ENCODE results near the gene MEX3A. TPM values are rescaled to one million over a fixed set of nuclear protein-coding genes. Genes with fewer than 3 reads are reported as not detected.
"Not testable (repeated sequence)": the region's sequence is repeated elsewhere in the genome, so short reads cannot be mapped to it uniquely, and the experiment has no call there.

Gene MEX3A
- polyA plus RNA-seq, 1 experiment, result 11.8 TPM

DNA sequence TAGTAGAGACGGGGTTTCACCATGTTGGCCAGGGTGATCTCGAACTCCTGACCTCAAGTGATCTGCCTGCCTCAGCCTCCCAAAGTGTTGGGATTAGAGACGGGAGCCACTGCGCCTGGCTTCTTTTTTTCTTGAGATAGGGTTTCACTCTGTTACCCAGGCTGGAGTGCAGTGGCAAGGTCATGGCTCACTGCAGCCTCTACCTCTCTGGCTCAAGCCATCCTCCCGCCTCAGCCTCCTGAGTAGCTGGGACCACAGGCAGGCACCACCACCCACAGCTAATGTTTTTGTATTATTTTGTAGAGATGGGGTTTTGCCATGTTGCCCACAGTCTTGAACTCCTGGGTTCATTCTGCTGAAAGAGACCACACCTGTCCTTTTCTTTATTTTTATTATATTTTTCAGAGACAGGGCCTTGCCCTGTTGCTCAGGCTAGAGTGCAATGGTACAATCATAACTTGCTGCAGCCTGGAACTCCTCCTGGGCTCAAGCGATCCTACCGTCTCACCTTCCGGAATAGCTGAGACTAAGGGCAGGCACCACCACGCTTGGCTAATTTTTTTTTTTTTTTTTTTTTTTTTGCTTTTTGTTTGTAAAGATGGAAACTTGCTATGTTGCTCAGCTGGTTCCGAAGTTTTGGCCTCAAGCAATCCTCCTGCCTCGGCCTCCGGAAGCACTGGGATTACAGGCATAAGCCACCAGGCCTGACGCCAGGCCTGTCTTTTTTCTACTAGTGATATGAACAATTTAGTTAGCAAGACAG is 35.3 kb upstream of the MEX3A start:
- POLR2A ChIA-PET, result interaction anchor here (0.6 to 0.9 kb wide), 2 partner anchors 9 to 102 kb away, joined by 3 read pairs; no protein-coding TSS in a partner anchor
- H3K27ac ChIP-seq (ENCODE audit: low read depth, low read length), result no peak overlapping the region
- DNase-seq (ENCODE audit: low read depth, low spot score), result no peak
- H3K27me3 ChIP-seq (ENCODE audit: control insufficient read depth, insufficient read depth, low read length), result no peaks in the 10 kb centered on the region
- TF ChIP-seq, protein P1, sequence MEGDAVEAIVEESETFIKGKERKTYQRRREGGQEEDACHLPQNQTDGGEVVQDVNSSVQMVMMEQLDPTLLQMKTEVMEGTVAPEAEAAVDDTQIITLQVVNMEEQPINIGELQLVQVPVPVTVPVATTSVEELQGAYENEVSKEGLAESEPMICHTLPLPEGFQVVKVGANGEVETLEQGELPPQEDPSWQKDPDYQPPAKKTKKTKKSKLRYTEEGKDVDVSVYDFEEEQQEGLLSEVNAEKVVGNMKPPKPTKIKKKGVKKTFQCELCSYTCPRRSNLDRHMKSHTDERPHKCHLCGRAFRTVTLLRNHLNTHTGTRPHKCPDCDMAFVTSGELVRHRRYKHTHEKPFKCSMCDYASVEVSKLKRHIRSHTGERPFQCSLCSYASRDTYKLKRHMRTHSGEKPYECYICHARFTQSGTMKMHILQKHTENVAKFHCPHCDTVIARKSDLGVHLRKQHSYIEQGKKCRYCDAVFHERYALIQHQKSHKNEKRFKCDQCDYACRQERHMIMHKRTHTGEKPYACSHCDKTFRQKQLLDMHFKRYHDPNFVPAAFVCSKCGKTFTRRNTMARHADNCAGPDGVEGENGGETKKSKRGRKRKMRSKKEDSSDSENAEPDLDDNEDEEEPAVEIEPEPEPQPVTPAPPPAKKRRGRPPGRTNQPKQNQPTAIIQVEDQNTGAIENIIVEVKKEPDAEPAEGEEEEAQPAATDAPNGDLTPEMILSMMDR (IDR thresholded peaks at IDR 0.05; ENCODE audit: low read depth, low read length), result no peak
- peaks cover 4% of the 10 kb centered on the region; the same call in 1 of the 2 replicates for H3K9me3 ChIP-seq (ENCODE audit: control insufficient read depth, insufficient read depth, low read length)
- CTCF ChIA-PET, result interaction anchor here (32.7 kb wide), 1 partner anchor 20 kb away, joined by 682 read pairs; no protein-coding TSS in a partner anchor
- H3K4me3 ChIP-seq (ENCODE audit: low read depth, low read length), result peak overlapping the region; percentile 100

DNA sequence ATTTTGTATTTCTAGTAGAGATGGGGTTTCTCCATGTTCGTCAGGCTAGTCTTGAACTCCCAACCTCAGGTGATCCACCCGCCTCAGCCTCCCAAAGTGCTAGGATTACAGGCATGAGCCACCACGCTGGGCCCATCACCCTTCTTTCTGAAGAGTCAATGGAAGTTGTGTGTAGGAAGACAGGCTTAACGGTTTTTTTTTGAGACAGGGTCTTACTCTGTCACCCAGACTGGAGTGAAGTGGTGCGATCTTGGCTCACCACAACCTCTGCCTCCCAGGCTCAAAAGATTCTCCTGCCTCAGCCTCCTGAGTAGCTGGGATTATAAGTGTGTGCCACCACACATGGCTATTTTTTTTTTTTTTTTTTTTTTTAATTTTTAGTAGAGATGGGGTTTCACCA is 34.5 kb upstream of the MEX3A start:
- ChIA-PET POLR2A (interaction anchor here (0.6 to 5.9 kb wide), 4 partner anchors 10 to 103 kb away, joined by 3 to 125 read pairs (median 16); no protein-coding TSS in a partner anchor), CTCF (interaction anchor here (6.3 to 32.7 kb wide), 2 partner anchors 13 to 19 kb away, joined by 37 to 682 read pairs; no protein-coding TSS in a partner anchor)
- peak overlapping the region; percentile 100 for H3K4me3 ChIP-seq (ENCODE audit: low read depth, low read length)
- not testable (repeated sequence) for H3K27me3 ChIP-seq (ENCODE audit: control insufficient read depth, insufficient read depth, low read length); H3K9me3 ChIP-seq (ENCODE audit: control insufficient read depth, insufficient read depth, low read length); DNase-seq (ENCODE audit: low read depth, low spot score); H3K27ac ChIP-seq (ENCODE audit: low read depth, low read length)

DNA sequence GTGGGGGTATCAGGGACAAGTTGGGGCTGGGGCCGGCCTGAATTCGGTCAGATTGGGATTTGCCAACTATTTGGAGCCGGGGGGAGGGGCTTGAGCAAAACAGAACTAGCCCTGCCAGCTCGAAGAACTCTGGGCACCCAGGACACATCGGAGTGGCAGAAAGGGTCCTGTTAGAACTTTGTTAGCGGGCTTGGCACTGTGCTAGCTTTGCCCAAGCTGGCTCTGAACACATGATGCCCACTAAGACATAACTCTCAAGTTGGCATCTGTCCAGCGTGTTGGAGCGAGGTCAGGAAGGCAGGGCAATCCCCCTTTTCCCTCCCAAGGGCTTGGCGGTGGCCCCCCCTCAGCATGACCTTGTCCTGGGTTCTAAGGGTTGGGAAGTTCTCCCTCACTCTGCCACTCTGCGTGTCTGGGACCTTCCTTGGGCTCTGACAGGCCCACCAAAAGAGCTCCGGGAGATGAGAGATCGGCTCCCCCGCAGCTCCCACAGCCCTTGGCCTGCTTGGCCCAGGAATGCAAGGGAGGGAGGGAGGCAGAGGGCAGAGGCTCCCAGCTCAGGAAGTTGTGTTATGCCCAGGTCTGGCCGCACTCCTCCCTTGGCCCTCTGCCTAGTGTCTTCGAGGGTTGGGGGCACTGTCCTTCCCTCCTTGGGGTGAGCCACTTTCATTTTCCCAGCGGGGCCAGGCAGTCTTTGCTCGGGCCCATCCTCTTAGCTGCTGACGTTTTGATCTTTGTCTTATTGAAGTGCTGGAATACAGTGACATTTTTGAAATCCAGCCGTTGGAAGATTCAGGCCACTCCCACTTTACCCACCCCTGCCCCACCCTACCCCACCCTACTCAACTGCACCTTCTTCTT is 33.5 kb upstream of the MEX3A start:
- POLR2A ChIA-PET, result interaction anchor here (0.6 to 5.9 kb wide), 8 partner anchors 7 to 97 kb away, joined by 5 to 125 read pairs (median 10); partner anchors contain the start of gene PMF1

DNA sequence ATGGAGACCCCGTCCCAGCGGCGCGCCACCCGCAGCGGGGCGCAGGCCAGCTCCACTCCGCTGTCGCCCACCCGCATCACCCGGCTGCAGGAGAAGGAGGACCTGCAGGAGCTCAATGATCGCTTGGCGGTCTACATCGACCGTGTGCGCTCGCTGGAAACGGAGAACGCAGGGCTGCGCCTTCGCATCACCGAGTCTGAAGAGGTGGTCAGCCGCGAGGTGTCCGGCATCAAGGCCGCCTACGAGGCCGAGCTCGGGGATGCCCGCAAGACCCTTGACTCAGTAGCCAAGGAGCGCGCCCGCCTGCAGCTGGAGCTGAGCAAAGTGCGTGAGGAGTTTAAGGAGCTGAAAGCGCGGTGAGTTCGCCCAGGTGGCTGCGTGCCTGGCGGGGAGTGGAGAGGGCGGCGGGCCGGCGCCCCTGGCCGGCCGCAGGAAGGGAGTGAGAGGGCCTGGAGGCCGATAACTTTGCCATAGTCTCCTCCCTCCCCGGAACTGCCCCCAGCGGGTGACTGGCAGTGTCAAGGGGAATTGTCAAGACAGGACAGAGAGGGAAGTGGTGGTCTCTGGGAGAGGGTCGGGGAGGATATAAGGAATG is 32.8 kb upstream of the MEX3A start:
- CTCF ChIA-PET, result interaction anchor here (6.3 to 32.7 kb wide), 2 partner anchors 15 to 17 kb away, joined by 37 to 682 read pairs; no protein-coding TSS in a partner anchor

More for the DNA sequence above, 33.5 kb upstream of the MEX3A start:
- Histone ChIP-seq H3K27ac (ENCODE audit: low read depth, low read length) (peak overlapping the region; percentile 87), H3K9me3 (ENCODE audit: control insufficient read depth, insufficient read depth, low read length) (peaks cover 4% of the 10 kb centered on the region; the same call in 1 of the 2 replicates), H3K27me3 (ENCODE audit: control insufficient read depth, insufficient read depth, low read length) (no peaks in the 10 kb centered on the region), H3K4me3 (ENCODE audit: low read depth, low read length) (peak overlapping the region; percentile 100)
- DNase-seq (ENCODE audit: low read depth, low spot score), result no peak
- TF ChIP-seq, protein P1 (IDR thresholded peaks at IDR 0.05; ENCODE audit: low read depth, low read length), result no peak
- CTCF ChIA-PET, result interaction anchor here (6.3 to 32.7 kb wide), 2 partner anchors 14 to 18 kb away, joined by 37 to 682 read pairs; no protein-coding TSS in a partner anchor

More for the DNA sequence above, 32.8 kb upstream of the MEX3A start:
- peak overlapping the region; percentile 100 for H3K4me3 ChIP-seq (ENCODE audit: low read depth, low read length)
- DNase-seq (ENCODE audit: low read depth, low spot score), result no peak
- no peaks in the 10 kb centered on the region for H3K27me3 ChIP-seq (ENCODE audit: control insufficient read depth, insufficient read depth, low read length)
- H3K27ac ChIP-seq (ENCODE audit: low read depth, low read length), result peak overlapping the region; percentile 87
- TF ChIP-seq, protein P1 (IDR thresholded peaks at IDR 0.05; ENCODE audit: low read depth, low read length), result no peak
- peaks cover 4% of the 10 kb centered on the region; the same call in 1 of the 2 replicates for H3K9me3 ChIP-seq (ENCODE audit: control insufficient read depth, insufficient read depth, low read length)
- POLR2A ChIA-PET, result interaction anchor here (1.1 to 5.9 kb wide), 9 partner anchors 8 to 98 kb away, joined by 5 to 125 read pairs (median 6); partner anchors contain the start of gene PMF1

All from AG04450 (cell line).